Esophagus squamous epithelium (tissue), 4 donors: ENCODE data around the gene ALG2.

Experiments used
- CTCF ChIP-seq, 6 experiments: fragments of 450-650 bp in 4 of 6; fragments of 200-600 bp in 2 of 6; sonication (generic) in 2 of 6; IDR thresholded peaks; one replicate each; pipeline ENCODE4 v1.5.1; 2016 to 2019; ENCODE audit warnings: antibody characterized with exemption in 6 of 6, mild to moderate bottlenecking in 4 of 6, moderate library complexity in 4 of 6
- POLR2A ChIP-seq, 4 donors: fragments of 450-650 bp; IDR thresholded peaks; one replicate each; pipeline ENCODE4 v1.6.1; 2017; ENCODE audit warnings: antibody characterized with exemption in 4 of 4, mild to moderate bottlenecking in 4 of 4, moderate library complexity in 3 of 4

- TF ChIP-seq CTCF (IDR thresholded peaks at IDR 0.05) (no peak), POLR2A (IDR thresholded peaks at IDR 0.05) (no peak)
Measured at GRCh38 chr9:99185348-99185632, 36.5 kb downstream of the ALG2 start.
